Measurements from ENCODE around the gene TNFSF13.
A peak's percentile ranks its signal among the peaks of the same experiment; 100 is the strongest.

Gene TNFSF13

GRCh38 chr17:7575959-7576358, 17.4 kb downstream of the TNFSF13 start:
- DNase-seq, result no peak

GRCh38 chr17:7576432-7576937, 17.9 kb downstream of the TNFSF13 start:
- no peak for DNase-seq

- DNase-seq, result no peak
Observed at GRCh38 chr17:7577327-7578199, 19.0 kb downstream of the TNFSF13 start.

GRCh38 chr17:7579001-7579833, 20.7 kb downstream of the TNFSF13 start, which contains the start of gene CD68:
TSS of gene CD68 (plus strand) at chr17:7579638. CDS start at chr17:7579678, 40 bp downstream.
- DNase-seq, result peak; percentile 98

GRCh38 chr17:7579834-7580603, 21.5 kb downstream of the TNFSF13 start:
- peak; percentile 61 for DNase-seq

GRCh38 chr17:7580604-7581575, 22.3 kb downstream of the TNFSF13 start:
- peak; percentile 52 for DNase-seq

- no peak for DNase-seq
Observed at GRCh38 chr17:7582396-7583252, 24.1 kb downstream of the TNFSF13 start.

GRCh38 chr17:7583253-7584109, 24.9 kb downstream of the TNFSF13 start, which contains the start of gene MPDU1:
TSS of gene MPDU1 (plus strand) at chr17:7583852. CDS start at chr17:7583863, 11 bp downstream.
- peak; percentile 99 for DNase-seq

- no peak for DNase-seq
Observed at GRCh38 chr17:7586673-7587419, 28.3 kb downstream of the TNFSF13 start.

GRCh38 chr17:7587420-7588151, 29.0 kb downstream of the TNFSF13 start:
- no peak for DNase-seq

- no peak for DNase-seq
Observed at GRCh38 chr17:7588553-7589203, 30.1 kb downstream of the TNFSF13 start.

- DNase-seq, result peak; percentile 89
Observed at GRCh38 chr17:7589204-7589868, 30.8 kb downstream of the TNFSF13 start.

GRCh38 chr17:7589891-7590691, 31.5 kb downstream of the TNFSF13 start, which contains the start of gene SOX15:
TSS of gene SOX15 (minus strand) at chr17:7590094. CDS start at chr17:7589676, 418 bp downstream.
- no peak for DNase-seq

- DNase-seq, result no peak
Observed at GRCh38 chr17:7590743-7591142, 32.2 kb downstream of the TNFSF13 start.

GRCh38 chr17:7591596-7591995, 33.0 kb downstream of the TNFSF13 start:
- no peak for DNase-seq

All from suppressor macrophage treated with lipopolysaccharide for 4 hours (primary cell).